Type B pancreatic cell (in vitro differentiated cells): Measurements from ENCODE around the gene MED25. TPM values are rescaled to one million over a fixed set of nuclear protein-coding genes. Genes with fewer than 3 reads are reported as not detected.

Experiments
- DNase-seq: peaks from one replicate; pipeline ENCODE4 v3.0.0; 2021; ENCODE audit warnings: mixed read lengths; ENCODE audit not compliant: unreplicated experiment; ENCODE audit errors: extremely low spot score
- H3K27ac Mint-ChIP-seq: 2 replicates; pipeline ENCODE4 v1.8.0; 2021; ENCODE audit warnings: mild to moderate bottlenecking, mixed read lengths
- H3K27me3 Mint-ChIP-seq: 2 replicates; pipeline ENCODE4 v1.8.0; 2021; ENCODE audit warnings: mixed read lengths
- H3K36me3 Mint-ChIP-seq: 2 replicates; pipeline ENCODE4 v1.8.0; 2021; ENCODE audit warnings: mixed read lengths
- H3K4me1 Mint-ChIP-seq: one replicate; pipeline ENCODE4 v1.8.0; 2021; ENCODE audit warnings: mixed read lengths; ENCODE audit not compliant: unreplicated experiment
- H3K4me3 Mint-ChIP-seq: 2 replicates; pipeline ENCODE4 v1.8.0; 2021; ENCODE audit warnings: mild to moderate bottlenecking, mixed read lengths
- H3K9me3 Mint-ChIP-seq: 2 replicates; pipeline ENCODE4 v1.8.0; 2021; ENCODE audit warnings: mixed read lengths
- CTCF ChIP-seq: fragments of 200-600 bp; sonication (generic); conservative IDR thresholded peaks from 2 replicates; pipeline ENCODE4 v1.5.0; 2021; ENCODE audit warnings: antibody characterized with exemption, mild to moderate bottlenecking
- total RNA-seq: library from RNA; stranded (reverse); gene quantifications from 2 replicates; pipeline ENCODE4 v1.2.1, GENCODE V29; 2021; ENCODE audit warnings: low replicate concordance

MED25 gene
- total RNA-seq, 1 donor from 2014 or later = 88.9 TPM

- H3K4me1 Mint-ChIP-seq = no peaks in the 10 kb centered on the region
- no peaks in the 10 kb centered on the region for H3K27me3 Mint-ChIP-seq
- no peak for DNase-seq
- no peak overlapping the region for H3K4me3 Mint-ChIP-seq
- no peaks in the 10 kb centered on the region for H3K9me3 Mint-ChIP-seq
- peaks cover 16% of the 10 kb centered on the region for H3K36me3 Mint-ChIP-seq
- TF ChIP-seq CTCF = no peak
- H3K27ac Mint-ChIP-seq = no peak overlapping the region
Observed at GRCh38 chr19:49791776-49792445, 26.2 kb upstream of the MED25 start.

GRCh38 chr19:49792829-49793560 lies 25.1 kb upstream of the MED25 start:
- peaks cover 12% of the 10 kb centered on the region for H3K36me3 Mint-ChIP-seq
- H3K27ac Mint-ChIP-seq = no peak overlapping the region
- no peak overlapping the region for H3K4me3 Mint-ChIP-seq
- no peaks in the 10 kb centered on the region for H3K4me1 Mint-ChIP-seq
- H3K27me3 Mint-ChIP-seq = no peaks in the 10 kb centered on the region
- no peaks in the 10 kb centered on the region for H3K9me3 Mint-ChIP-seq
- DNase-seq = no peak
- TF ChIP-seq CTCF = no peak

GRCh38 chr19:49793561-49793840 lies 24.6 kb upstream of the MED25 start:
- Mint-ChIP-seq H3K36me3 (peaks cover 12% of the 10 kb centered on the region), H3K27me3 (no peaks in the 10 kb centered on the region), H3K9me3 (no peaks in the 10 kb centered on the region), H3K4me1 (no peaks in the 10 kb centered on the region), H3K27ac (no peak overlapping the region), H3K4me3 (no peak overlapping the region)
- DNase-seq = no peak
- TF ChIP-seq CTCF = no peak

DNA sequence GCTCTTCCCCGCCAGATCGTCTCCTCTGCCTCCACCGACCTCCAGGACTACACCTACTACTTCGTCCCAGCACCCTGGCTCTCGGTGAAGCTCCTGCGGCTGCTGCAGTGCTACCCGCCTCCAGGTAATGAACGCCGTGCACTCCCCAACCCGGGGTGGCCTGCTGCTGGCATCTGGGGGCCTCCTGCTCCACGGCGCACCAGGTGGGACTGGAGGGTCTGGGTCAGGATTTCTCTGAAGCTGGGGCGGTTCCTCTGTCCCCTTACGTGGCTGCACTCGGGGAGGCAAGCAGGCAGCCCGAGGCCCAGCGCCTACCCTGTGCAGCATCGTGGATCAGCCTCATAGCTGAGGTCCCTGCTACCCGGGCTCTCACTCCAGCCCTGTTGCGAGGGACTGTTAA lies 22.5 kb upstream of the MED25 start:
- H3K4me1 Mint-ChIP-seq = no peaks in the 10 kb centered on the region
- no peak overlapping the region for H3K4me3 Mint-ChIP-seq
- no peaks in the 10 kb centered on the region for H3K27me3 Mint-ChIP-seq
- TF ChIP-seq CTCF = no peak
- H3K9me3 Mint-ChIP-seq = no peaks in the 10 kb centered on the region
- no peak overlapping the region for H3K27ac Mint-ChIP-seq
- DNase-seq = no peak
- H3K36me3 Mint-ChIP-seq = peaks cover 5% of the 10 kb centered on the region

DNA sequence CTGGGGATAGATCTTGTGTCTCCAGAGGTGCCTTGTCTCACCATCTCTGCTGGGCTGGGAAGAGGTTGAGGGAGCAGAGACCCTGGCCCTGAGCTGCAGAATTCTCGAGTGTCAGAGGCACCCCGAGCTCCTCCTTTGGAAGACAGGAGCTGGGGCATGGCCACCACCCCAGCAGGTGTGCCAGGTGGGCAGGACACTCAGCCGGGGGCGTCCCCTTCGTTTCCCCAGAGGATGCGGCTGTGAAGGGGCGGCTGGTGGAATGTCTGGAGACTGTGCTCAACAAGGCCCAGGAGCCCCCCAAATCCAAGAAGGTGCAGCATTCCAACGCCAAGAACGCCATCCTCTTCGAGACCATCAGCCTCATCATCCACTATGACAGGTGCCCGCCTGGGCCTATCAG lies 19.5 kb upstream of the MED25 start:
- no peak overlapping the region for H3K27ac Mint-ChIP-seq
- H3K4me3 Mint-ChIP-seq = no peak overlapping the region

More for the DNA sequence above, 19.5 kb upstream of the MED25 start:
- H3K27me3 Mint-ChIP-seq = no peaks in the 10 kb centered on the region
- peaks cover 4% of the 10 kb centered on the region for H3K4me1 Mint-ChIP-seq
- TF ChIP-seq CTCF = no peak
- no peaks in the 10 kb centered on the region for H3K9me3 Mint-ChIP-seq
- DNase-seq = no peak
- peaks cover 5% of the 10 kb centered on the region for H3K36me3 Mint-ChIP-seq
